IMR-90 (cell line): ENCODE results near the gene WDR45B.

Experiments used
- CEBPB ChIP-seq: IDR thresholded peaks from 2 replicates; pipeline ENCODE4 v1.6.1; 2012; ENCODE audit warnings: low read depth, low read length, improper control_type of control experiment
- CHD1 ChIP-seq: IDR thresholded peaks from 2 replicates; pipeline ENCODE4 v1.6.1; 2012; ENCODE audit warnings: low read depth, low read length, improper control_type of control experiment
- FOS ChIP-seq: fragments of 150-350 bp; IDR thresholded peaks from 2 replicates; pipeline ENCODE4 v1.6.1; 2016; ENCODE audit warnings: low read depth, low read length
- MXI1 ChIP-seq: IDR thresholded peaks from 2 replicates; pipeline ENCODE4 v1.6.1; 2012; ENCODE audit warnings: low read depth, mild to moderate bottlenecking, low read length, moderate library complexity, borderline replicate concordance
- POLR2A ChIP-seq: IDR thresholded peaks from 2 replicates; pipeline ENCODE4 v1.6.1; 2012; ENCODE audit warnings: mild to moderate bottlenecking, low read depth, low read length
- RAD21 ChIP-seq: IDR thresholded peaks from 2 replicates; pipeline ENCODE4 v1.6.1; 2012; ENCODE audit warnings: low read length, improper control_type of control experiment
- RFX5 ChIP-seq: IDR thresholded peaks from 2 replicates; pipeline ENCODE4 v1.8.0; 2012; ENCODE audit warnings: low read depth, mild to moderate bottlenecking, low read length, moderate library complexity
- SMC3 ChIP-seq: fragments of 150-350 bp; IDR thresholded peaks from 2 replicates; pipeline ENCODE4 v1.6.1; 2016; ENCODE audit warnings: low read depth, mild to moderate bottlenecking, antibody characterized with exemption, low read length, moderate library complexity
- TF ChIP-seq, protein P1 (sequence below): conservative IDR thresholded peaks from 2 replicates; pipeline ENCODE4 v1.5.1; 2012; ENCODE audit warnings: mild to moderate bottlenecking, low read depth, low read length, improper control_type of control experiment

- TF ChIP-seq MXI1: no peak
- no peak for TF ChIP-seq SMC3
- TF ChIP-seq, protein P1, sequence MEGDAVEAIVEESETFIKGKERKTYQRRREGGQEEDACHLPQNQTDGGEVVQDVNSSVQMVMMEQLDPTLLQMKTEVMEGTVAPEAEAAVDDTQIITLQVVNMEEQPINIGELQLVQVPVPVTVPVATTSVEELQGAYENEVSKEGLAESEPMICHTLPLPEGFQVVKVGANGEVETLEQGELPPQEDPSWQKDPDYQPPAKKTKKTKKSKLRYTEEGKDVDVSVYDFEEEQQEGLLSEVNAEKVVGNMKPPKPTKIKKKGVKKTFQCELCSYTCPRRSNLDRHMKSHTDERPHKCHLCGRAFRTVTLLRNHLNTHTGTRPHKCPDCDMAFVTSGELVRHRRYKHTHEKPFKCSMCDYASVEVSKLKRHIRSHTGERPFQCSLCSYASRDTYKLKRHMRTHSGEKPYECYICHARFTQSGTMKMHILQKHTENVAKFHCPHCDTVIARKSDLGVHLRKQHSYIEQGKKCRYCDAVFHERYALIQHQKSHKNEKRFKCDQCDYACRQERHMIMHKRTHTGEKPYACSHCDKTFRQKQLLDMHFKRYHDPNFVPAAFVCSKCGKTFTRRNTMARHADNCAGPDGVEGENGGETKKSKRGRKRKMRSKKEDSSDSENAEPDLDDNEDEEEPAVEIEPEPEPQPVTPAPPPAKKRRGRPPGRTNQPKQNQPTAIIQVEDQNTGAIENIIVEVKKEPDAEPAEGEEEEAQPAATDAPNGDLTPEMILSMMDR: no peak
- TF ChIP-seq CEBPB: no peak
- no peak for TF ChIP-seq RFX5
- no peak for TF ChIP-seq POLR2A
- no peak for TF ChIP-seq CHD1
- TF ChIP-seq RAD21: no peak
- TF ChIP-seq FOS: no peak
Observed at GRCh38 chr17:82574041-82574440, 74.2 kb downstream of the WDR45B start.
